GM18508 (cell line): ENCODE measurements around the gene OR10H2.
"Not testable (repeated sequence)": the region's sequence is repeated elsewhere in the genome, so short reads cannot be mapped to it uniquely, and the experiment has no call there.

Experiments used
- ATAC-seq: cut with Tn5 transposase; IDR thresholded peaks from one replicate; pipeline ENCODE4 v1.9.1; 2021; ENCODE audit warnings: moderate number of reproducible peaks; ENCODE audit not compliant: insufficient read depth, unreplicated experiment

Gene OR10H2

DNA sequence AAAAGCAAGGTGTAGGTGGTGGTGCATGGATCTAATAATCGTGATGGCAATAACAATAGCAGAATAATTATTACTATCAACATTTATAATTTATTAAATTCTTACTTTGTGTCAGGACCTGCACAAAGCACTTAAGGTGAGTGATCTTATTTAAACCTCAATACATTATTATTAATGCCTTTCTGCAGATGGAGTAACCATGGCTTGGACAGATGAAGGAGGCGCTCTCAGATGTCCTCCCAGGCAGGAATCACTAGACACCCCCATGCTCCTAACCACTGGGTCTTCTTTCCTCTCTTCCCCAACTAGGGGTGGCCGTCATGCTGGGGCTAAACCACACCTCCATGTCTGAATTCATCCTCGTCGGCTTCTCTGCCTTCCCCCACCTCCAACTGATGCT, at the start of gene OR10H2:
TSS of gene OR10H2 (plus strand) at position 301 of the 400 bp plus-strand sequence. CDS start at position 321, 20 bp downstream.
- no peak for ATAC-seq

- no peak for ATAC-seq
Measured at GRCh38 chr19:15679089-15679488, 48.7 kb upstream of the OR10H2 start.

GRCh38 chr19:15679865-15680264, 48.0 kb upstream of the OR10H2 start:
- ATAC-seq = not testable (repeated sequence)

- no peak for ATAC-seq
Measured at GRCh38 chr19:15680478-15681322, 47.1 kb upstream of the OR10H2 start.

DNA sequence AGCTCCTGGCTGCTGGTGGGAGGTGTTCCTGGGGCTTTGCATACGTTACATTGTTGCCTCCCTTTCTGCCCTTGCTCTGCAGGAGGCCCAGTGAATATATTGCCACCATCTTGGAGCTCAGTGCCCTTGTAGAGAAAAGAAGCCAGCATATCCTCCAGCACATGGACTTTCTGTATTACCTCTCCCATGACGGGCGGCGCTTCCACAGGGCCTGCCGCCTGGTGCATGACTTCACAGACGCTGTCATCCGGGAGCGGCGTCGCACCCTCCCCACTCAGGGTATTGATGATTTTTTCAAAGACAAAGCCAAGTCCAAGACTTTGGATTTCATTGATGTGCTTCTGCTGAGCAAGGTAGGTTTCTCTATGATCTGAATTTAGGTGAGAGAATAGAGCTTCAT, 44.4 kb upstream of the OR10H2 start:
- no peak for ATAC-seq

- ATAC-seq = no peak
Measured at GRCh38 chr19:15684828-15685227, 43.0 kb upstream of the OR10H2 start.

DNA sequence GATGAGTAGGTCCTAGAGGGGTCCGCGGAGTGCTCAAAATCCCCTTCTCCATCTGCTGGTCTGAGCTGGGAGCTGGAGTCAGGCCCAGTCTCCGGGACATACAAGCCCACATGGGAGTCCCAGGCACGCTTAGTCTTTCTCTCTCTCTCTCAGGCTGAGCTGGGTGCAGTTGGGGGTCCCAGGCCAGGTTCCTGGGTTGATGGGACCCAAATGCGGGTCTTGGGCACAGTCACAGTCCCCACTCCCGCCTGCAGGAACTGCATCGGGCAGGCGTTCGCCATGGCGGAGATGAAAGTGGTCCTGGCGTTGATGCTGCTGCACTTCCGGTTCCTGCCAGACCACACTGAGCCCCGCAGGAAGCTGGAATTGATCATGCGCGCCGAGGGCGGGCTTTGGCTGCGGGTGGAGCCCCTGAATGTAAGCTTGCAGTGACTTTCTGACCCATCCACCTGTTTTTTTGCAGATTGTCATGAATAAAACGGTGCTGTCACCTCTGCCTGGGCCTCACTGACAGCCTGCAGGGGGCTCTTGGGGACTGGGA, 31.1 kb upstream of the OR10H2 start:
- no peak for ATAC-seq

- no peak for ATAC-seq
Measured at GRCh38 chr19:15701757-15702533, 25.9 kb upstream of the OR10H2 start.

DNA sequence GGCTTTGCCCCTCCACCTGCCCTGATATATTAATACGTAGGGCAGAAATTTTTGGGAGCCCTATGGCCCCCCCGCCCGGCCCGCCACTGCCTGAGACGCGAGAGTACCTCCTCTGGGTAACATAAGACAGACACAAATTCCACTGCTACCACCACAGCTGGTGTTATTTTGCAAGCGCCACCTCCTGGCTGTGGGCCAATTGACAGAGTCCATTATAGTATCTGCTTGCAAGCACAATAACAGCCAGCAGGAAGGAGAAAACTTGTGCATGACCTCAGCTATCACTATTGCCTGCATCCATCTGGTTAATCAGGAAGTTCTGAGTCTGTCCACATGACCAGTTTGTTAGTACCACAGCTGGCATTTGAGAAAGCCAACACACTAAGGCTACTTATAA, 25.3 kb upstream of the OR10H2 start:
- no peak for ATAC-seq

DNA sequence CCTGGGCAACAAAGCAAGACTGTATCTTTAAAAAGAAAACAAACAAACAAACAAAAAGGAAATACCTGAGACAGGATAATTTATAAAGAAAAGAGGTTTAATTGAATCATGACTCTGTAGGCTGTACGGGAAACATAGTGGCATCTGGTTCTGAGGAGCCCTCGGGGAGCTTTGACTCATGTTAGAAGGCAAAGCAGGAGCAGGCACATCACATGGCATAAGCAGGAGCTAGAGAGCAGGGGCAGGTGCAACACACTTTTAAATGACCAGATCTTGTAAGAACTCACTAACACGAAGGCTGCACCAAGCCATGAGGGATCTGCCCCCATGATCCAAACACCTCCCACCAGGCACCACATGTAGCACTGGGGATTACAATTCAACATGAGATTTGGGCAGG, 13.2 kb upstream of the OR10H2 start:
- ATAC-seq = no peak

- ATAC-seq = no peak
Measured at GRCh38 chr19:15715642-15716041, 12.2 kb upstream of the OR10H2 start.

DNA sequence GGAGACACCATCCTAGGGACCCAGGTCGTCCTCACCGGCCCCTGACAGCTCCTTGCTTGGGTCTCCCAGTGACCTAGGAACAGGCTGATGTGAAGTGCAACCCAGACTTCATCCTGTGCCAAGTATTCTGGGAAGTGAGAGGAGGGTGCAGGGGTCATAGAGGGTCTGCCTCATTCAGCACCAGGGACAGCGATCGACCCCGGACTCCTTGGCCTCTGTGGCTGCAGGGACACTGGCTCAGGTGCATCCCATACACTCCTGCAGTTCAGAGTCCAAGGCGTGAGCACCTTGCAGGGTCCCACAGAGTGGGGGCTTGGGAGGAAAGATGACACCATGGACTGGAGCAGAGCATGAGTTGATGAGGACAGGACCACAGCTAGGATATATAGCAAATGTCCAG, 10.0 kb upstream of the OR10H2 start:
- no peak for ATAC-seq

- no peak for ATAC-seq
Measured at GRCh38 chr19:15721268-15721667, 6.6 kb upstream of the OR10H2 start.

DNA sequence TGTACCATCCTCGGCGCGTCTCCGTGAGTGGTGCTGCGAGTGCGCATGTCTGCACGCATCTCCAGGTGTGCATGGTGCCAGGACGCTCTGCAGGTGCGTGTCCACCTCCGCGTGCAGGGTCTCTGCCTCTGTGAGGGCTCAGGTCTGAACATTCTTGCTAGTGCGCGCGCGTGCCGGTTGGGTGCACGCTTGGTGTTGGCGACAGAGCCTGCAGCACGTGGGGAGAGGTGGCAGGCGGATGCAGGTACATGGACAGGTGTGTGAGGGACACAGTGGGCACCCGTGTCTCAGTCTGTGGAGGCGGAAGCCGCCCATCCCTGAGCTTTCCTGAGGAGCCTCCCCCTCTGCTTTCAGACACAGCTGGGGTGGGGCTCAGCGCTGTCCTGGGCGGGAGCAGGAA, 4.9 kb upstream of the OR10H2 start:
- no peak for ATAC-seq

DNA sequence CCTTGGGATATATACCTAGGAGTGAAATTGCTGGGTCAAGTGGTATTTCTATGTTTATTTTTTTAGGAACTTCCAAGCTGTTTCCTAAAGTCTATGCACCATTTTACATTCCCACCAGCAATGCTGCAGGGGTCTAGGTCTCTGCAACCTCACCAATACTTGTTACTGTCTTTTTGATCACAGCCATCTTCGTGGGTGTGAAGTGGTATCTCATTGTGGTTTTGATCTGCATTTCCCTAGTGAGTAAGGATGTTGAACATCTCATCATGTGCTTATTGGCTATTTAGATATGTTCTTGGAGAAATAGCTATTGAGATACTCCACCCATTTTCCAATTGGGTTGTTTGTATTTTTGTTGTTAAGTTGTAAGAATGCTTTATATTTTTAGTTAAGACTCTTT, 2.7 kb downstream of the OR10H2 start:
- ATAC-seq = no peak

- no peak for ATAC-seq
Measured at GRCh38 chr19:15732388-15732787, 4.6 kb downstream of the OR10H2 start.

DNA sequence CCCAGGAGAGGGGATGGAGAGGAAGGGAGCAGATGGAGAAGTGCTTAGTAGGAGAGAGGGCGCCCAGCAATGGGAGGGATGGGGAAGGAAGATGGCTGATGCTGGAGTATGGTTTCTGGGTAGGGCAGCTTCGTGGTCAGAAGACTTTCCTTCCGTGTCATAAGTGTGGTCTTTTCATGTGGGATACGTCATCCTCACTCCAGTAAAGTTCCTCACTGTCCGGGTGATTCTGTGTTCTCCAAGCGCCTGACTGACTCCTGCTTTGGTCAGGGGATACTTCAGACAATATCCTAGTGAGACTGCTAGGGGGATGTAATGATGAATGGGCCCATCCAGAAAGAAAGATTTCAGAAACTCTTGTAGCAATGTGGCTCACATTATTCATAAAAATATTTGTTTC, 6.1 kb downstream of the OR10H2 start:
- ATAC-seq = no peak

DNA sequence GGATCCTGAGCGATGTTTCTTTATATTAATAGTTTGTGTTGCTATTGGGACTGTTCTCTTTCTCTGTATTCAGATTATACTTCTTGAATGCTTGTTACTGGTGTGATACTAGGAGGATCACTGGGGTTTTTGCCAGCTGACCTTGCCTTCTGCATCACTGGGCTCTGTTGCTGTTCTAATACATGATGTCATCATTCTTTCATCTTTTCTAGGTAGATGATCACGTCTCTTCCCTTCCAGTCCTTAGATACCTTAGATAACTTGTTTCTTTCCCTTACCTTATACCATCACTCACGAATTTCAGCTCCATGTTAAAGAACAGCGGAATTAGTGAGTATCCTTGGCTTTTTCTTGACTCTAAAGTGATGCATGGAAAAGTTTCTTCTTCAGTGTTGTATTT, 9.9 kb downstream of the OR10H2 start, which contains the start of gene OR10H3:
TSS of gene OR10H3 (plus strand) at position 264 of the 400 bp plus-strand sequence. CDS start 3,408 bp downstream, outside the sequence.
- no peak for ATAC-seq

DNA sequence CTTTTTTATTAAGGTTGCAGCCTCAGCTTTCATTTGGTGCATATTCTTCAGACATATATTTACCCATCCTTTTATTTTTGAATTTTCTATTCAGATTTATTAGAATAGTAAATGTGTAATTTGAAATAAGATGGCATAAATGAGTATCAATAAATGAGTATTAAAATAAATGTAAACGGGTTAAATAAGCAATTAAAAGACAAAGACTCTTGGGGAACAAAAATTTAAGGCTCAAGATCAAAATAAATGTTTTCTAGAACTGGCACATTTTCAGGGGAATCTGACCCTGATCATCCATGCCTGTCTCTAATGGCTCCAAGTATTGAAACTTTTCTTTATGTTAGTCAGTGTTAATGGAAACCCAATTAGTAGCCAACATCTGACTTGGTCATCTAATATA, 13.0 kb downstream of the OR10H2 start:
- ATAC-seq = no peak

- no peak for ATAC-seq
Measured at GRCh38 chr19:15748239-15748638, 20.4 kb downstream of the OR10H2 start.

DNA sequence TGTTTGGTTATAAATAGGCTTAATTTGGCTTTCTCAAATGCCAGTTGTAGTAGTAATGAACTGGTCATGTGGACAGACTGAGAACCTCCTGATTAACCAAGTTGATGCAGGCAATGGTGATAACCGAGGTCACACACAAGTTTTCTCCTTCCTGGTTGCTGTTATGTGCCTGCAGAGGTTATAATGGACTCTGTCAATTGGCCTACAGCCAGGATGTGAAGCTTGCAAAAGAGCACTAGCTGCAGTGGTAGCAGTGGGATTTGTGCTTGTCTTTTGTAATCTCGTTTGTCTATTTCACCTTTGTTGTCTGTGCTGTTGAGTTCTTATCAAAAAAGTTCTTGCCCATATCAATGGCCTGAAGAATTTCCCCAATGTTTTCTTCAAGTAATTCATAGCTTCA, 30.6 kb downstream of the OR10H2 start:
- no peak for ATAC-seq
